ENCODE measurements around the gene TTYH1.

TTYH1 gene

DNA sequence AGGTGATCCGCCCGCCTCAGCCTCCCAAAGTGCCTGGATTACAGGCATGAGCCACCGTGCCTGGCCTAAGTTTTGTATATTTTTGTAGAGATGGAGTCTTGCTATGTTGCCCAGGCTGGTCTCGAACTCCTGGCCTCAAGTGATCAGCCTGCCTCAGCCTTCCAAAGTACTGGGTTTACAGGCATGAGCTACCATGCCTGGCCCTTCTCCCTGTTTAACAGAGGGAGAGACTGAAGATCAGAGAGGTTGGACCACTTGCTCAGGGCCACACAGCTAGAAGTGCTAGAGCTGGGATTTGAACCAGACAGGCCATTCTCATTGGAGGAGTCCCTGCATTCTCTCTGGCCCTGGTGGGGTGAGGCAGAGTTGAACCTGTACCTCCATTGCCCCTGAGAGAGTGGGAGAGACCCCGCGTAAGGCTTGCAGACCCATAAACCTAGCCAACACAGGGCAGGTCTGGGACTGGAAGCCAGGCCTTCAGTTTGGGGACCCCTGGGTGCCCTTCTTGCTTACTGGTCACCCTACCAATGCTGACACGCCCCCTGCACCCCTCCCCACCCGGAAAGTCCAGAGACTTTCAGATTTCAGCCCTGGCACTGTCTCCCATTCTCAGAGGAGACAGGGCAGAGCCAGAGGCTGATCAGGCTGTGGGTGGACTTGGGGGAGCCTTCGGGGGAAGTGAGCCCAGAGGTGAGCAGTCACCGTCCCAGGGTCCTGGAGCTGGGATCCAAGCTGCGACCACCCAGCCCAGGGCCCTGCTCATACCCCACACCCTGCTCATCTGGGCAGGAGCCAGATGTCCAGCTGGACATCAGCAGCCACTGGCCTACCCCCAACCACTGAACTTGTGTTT is 13.3 kb downstream of the TTYH1 start:
- Histone ChIP-seq H3K4me3 (ENCODE audit: low read depth, low read length) (no peak overlapping the region), H2AFZ (no peak overlapping the region), H3K79me2 (no peaks in the 10 kb centered on the region), H3K4me1 (peaks cover 3% of the 10 kb centered on the region), H3K36me3 (ENCODE audit: control insufficient read depth, insufficient read depth, low read length) (no peaks in the 10 kb centered on the region), H3K9me3 (ENCODE audit: control insufficient read depth, low read length) (no peaks in the 10 kb centered on the region), H3K27me3 (ENCODE audit: control insufficient read depth, insufficient read depth, low read length) (no peaks in the 10 kb centered on the region), H3K27ac (no peak overlapping the region), H3K4me2 (ENCODE audit: low read length) (no peak overlapping the region), H3K9ac (no peak overlapping the region)
- TF ChIP-seq, protein P1, sequence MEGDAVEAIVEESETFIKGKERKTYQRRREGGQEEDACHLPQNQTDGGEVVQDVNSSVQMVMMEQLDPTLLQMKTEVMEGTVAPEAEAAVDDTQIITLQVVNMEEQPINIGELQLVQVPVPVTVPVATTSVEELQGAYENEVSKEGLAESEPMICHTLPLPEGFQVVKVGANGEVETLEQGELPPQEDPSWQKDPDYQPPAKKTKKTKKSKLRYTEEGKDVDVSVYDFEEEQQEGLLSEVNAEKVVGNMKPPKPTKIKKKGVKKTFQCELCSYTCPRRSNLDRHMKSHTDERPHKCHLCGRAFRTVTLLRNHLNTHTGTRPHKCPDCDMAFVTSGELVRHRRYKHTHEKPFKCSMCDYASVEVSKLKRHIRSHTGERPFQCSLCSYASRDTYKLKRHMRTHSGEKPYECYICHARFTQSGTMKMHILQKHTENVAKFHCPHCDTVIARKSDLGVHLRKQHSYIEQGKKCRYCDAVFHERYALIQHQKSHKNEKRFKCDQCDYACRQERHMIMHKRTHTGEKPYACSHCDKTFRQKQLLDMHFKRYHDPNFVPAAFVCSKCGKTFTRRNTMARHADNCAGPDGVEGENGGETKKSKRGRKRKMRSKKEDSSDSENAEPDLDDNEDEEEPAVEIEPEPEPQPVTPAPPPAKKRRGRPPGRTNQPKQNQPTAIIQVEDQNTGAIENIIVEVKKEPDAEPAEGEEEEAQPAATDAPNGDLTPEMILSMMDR (IDR thresholded peaks at IDR 0.05), result no peak

DNA sequence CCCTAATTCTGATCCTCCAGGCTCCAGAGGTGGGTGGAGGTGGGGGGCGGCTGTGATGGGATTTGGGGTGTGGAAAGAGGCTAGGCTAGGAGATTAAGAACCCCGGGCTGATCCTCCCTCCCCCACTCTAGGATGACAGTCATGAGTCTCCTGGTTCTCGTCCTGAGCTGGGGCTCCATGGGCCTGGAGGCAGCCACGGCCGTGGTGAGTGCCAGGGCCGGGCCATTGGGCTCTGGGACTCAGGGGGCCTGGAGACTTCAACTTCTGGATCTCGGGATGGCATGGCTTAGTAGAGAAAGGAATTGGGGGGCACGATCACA is 13.9 kb downstream of the TTYH1 start:
- Histone ChIP-seq H3K79me2 (no peaks in the 10 kb centered on the region), H3K9ac (no peak overlapping the region), H3K4me2 (ENCODE audit: low read length) (no peak overlapping the region), H3K36me3 (ENCODE audit: control insufficient read depth, insufficient read depth, low read length) (no peaks in the 10 kb centered on the region), H3K27ac (no peak overlapping the region), H3K4me3 (ENCODE audit: low read depth, low read length) (no peak overlapping the region), H3K4me1 (peaks cover 3% of the 10 kb centered on the region), H3K9me3 (ENCODE audit: control insufficient read depth, low read length) (no peaks in the 10 kb centered on the region), H2AFZ (no peak overlapping the region), H3K27me3 (ENCODE audit: control insufficient read depth, insufficient read depth, low read length) (no peaks in the 10 kb centered on the region)
- TF ChIP-seq, protein P1 (IDR thresholded peaks at IDR 0.05), result no peak

- no peaks in the 10 kb centered on the region for H3K79me2 ChIP-seq
- no peaks in the 10 kb centered on the region for H3K27me3 ChIP-seq (ENCODE audit: control insufficient read depth, insufficient read depth, low read length)
- no peak overlapping the region for H3K4me2 ChIP-seq (ENCODE audit: low read length)
- no peak overlapping the region for H3K9ac ChIP-seq
- H3K27ac ChIP-seq, result no peak overlapping the region
- no peaks in the 10 kb centered on the region for H3K9me3 ChIP-seq (ENCODE audit: control insufficient read depth, low read length)
- TF ChIP-seq, protein P1 (IDR thresholded peaks at IDR 0.05), result no peak
- no peak overlapping the region for H3K4me3 ChIP-seq (ENCODE audit: low read depth, low read length)
- no peaks in the 10 kb centered on the region for H3K36me3 ChIP-seq (ENCODE audit: control insufficient read depth, insufficient read depth, low read length)
- no peak overlapping the region for H2AFZ ChIP-seq
- H3K4me1 ChIP-seq, result peaks cover 3% of the 10 kb centered on the region
These were observed 14.4 kb downstream of the TTYH1 start for GRCh38 chr19:54429545-54430227.

DNA sequence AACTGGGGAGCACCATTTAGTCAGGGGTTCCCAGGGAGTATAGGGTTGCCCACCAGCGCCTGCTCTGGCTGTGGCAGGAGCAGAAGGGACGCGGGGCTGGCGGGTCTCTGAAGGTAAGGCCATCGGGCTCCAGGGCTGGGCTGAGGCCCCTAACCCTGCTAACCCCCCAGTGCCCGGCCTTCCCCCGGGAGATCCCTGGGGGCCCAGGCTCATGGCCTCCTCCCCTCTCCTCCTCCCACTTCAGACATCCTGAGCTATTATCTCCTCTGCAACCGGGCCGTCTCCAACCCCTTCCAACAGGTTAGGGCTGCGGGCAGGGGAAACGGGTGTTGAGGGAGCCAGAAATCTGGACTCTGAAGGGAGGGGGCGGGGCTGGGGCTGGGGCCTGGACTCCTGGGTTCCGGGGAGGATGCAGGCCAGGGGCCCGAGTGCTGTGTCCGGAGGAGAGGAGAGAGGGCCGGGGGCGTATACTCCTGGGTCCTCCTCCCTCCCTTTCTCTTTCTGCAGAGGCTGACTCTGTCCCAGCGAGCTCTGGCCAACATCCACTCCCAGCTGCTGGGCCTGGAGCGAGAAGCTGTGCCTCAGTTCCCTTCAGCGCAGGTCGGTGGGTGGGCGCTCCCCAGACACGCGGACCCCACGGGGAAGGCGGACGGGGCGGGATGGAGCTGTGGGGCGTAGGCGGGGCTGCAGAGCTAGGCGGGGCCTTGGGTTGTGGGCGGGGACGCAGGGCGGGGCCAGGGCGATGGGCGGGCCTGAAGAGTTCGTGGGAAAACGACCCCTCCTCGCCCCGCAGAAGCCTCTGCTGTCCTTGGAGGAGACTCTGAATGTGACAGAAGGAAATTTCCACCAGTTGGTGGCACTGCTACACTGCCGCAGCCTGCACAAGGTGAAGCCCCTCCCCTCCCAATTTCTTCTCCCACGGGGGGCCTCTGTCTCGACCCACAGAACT is 15.3 kb downstream of the TTYH1 start:
- Histone ChIP-seq H3K4me3 (ENCODE audit: low read depth, low read length) (no peak overlapping the region), H3K36me3 (ENCODE audit: control insufficient read depth, insufficient read depth, low read length) (no peaks in the 10 kb centered on the region), H2AFZ (peak overlapping the region; percentile 46), H3K27me3 (ENCODE audit: control insufficient read depth, insufficient read depth, low read length) (no peaks in the 10 kb centered on the region), H3K9ac (no peak overlapping the region), H3K4me2 (ENCODE audit: low read length) (no peak overlapping the region), H3K9me3 (ENCODE audit: control insufficient read depth, low read length) (no peaks in the 10 kb centered on the region), H3K4me1 (peaks cover 5% of the 10 kb centered on the region), H3K27ac (no peak overlapping the region), H3K79me2 (no peaks in the 10 kb centered on the region)
- TF ChIP-seq, protein P1 (IDR thresholded peaks at IDR 0.05), result peak; percentile 15
